ENCODE measurements around the gene TAP2.
"Not testable (repeated sequence)": the region's sequence is repeated elsewhere in the genome, so short reads cannot be mapped to it uniquely, and the experiment has no call there.

The TAP2 gene

DNA sequence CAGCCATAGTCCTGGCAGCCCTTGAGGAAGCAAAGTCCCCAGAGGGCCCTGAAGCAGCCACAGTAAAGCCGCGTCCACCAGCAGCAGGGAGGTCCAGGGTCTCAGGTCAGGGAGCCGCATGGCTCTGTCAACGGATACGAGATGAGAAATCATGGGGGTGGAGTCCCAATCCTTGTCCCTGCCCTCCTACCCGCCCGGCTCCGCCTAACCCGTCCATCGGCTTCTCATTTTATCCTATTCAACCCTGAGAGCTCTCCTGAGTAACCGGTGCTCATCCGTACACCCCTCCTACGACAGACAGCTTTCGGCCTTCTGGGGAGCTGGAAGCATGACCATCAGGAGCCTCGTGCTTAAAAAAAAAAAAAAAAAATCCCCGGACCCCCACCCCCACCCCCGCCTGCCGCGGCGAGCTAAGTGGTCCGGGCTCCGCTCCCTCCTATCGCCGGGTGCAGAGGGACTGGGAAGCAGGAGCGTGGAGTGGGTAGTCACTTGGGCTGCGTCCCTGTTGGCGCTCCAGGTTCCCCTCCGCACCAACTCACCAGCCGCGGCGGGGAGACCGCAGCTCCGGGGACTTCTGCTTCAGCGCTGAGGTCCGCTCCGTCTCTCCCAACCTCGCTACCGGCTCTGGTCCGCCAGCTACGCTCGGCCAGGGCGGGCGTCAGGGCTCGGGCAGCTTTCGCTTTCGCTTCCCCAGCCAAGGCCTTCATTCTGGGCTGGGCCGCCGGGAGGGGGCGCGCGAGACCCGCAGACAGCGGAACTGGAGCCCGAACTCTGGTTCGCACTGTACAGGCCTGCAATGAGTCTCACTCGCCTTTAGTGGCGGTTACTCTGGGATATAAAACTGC is at the start of gene TAP2:
Gene TAP2 (minus strand): TSS at position 626 of the 845 bp plus-strand sequence. CDS start 506 bp downstream, at position 120.
- DNase-seq (ENCODE audit: low spot score): peak; percentile 96

DNA sequence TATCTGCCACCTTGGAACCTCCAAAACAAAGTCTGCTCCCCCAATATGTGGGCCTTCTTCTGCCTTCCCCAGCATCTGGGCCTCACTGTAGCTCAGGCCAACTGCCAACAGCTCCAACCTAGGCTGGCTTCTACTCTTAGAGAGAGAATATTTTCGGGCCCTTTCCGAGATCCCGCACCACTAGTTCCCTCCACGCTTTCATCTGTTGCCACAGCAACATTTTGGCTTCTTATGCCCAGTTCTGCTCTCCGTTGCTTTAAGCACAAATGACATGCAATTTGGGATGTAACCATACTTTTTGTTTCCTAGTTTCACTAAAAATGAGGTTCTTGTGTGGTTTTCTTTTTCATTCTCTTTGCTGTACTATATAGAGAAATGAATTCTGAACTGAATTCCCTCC is 49.1 kb upstream of the TAP2 start:
- DNase-seq (ENCODE audit: low spot score): no peak

DNA sequence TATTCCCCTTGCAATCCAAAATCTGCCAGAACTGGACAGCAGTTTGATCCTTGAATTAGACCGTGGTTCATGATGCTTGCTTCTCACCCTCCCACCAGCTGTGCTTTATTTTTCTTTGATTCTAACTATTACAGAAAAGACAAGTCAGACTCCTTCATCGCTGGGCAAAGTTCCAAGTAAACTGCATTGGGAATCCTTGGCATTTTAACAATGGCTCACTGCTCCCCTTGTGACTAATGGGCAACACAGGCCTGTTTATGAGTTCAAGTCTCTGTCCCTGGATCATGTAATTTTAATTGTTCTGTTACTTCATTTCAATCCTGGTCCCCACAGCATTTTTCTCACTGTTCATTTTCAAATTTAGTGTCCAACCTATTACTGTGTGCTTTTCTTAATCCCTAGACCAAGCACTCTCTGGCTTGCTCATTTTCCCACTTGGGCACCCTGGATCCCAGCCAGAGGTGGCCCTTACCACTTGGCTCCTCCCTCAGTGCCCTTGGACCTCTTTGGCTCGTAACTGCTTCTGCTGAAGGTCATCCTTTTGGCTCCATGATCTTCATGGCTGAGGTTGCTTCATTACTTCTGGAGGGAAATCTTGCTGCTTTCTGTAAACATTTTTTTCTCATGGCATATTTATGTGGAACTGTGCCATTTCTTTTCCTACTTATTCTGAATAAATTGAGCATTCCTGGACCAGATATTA is 48.3 kb upstream of the TAP2 start:
- peak; percentile 60 for DNase-seq (ENCODE audit: low spot score)

DNA sequence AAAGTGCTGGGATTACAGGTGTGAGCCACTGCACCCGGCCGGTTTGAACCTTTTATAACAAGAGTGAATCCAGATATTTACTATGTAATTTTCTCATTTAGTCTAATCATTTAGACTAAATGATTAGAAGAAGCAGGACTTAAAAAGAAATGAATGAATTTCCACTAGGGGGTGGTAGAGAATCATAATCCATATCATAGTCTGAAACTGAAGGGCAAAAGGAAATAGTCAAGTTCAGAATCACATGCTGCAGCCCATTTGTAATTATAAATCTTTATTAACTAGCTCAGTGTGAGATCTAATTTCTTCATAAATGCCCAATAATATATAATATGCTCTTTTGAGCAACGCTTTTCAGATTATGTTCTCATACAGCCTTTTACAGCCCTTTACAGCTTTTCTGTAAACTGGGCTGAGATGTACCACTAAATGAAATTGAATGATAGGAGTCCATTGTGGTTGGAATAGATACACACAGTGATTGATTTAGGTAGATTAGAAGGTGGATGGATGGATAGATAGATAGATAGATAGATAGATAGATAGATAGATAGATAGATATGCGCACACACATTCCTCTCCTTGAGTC is 47.3 kb upstream of the TAP2 start:
- DNase-seq (ENCODE audit: low spot score): peak; percentile 63

DNA sequence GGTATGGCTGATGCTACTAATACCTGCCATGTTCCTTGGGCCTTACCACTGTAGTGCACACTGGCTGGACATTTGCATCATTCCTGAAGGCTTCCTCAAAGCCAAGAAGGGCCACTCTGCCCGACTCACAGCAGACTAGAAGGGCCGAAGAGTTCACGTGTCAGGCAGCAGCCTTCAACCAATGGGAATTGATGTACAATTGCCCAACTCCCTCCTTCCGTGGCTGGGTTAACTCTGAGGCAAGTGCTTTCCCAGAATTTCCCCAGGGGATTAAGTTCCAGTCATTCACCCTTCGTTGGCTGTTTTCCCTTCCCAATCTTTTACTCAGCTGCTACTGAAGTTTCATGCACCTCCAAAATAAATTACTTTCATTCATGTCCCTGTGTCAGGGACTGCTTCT is 45.2 kb upstream of the TAP2 start:
- peak; percentile 51 for DNase-seq (ENCODE audit: low spot score)

DNA sequence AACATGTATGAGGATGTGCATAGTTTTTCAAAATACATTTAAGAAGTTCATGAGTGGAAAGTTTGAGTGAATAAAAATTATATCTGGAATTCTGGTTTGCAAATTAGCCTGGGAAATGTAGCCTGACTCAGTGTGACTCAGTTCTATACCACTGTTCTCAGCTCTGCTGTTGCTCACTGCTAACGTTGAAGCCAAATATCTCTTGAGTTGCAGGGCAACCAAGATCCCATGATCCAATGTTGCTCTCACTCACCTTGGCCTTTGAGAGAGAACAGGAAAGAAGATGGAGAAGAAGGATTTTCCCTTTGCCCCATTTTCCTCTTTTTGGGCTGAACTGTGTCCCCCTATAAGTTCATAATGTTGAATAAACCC is 44.3 kb upstream of the TAP2 start:
- peak; percentile 68 for DNase-seq (ENCODE audit: low spot score)

DNA sequence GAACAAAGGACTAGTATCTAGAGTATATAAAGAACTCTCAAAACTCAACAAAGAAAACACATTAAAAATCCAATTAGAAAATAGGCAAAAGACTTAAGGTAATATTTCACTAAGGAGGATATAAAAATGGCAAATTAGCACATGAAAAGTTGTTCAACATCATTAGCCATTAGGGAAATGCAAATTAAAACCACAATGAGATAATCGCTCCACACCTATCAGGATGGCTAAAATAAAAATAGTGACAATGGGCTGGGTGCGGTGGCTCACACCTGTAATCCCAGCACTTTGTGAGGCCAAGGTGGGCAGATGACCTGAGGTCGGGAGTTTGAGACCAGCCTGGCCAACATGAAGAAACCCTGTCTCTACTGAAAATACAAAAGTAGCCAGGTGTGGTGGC is 42.4 kb upstream of the TAP2 start:
- DNase-seq (ENCODE audit: low spot score): not testable (repeated sequence)

DNA sequence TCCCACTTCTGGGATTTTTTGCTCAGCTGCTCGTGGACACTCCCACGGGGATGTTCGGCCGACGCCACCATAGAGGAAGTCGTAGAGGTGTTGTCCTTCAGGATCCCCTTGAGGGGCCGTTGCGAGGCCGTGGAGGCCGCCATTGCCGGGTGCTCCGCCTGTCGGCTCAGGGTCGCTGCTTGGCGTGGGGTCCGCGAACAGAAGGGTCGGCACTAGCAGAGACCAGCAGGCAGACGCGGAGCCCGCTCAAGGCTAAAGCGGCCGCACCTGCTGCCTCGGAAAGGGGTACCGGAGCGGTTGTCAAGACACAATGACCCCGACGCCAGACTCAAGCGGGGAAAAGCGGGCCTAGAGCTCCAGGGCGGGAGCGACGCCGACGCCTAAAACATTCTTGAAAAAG is 41.2 kb upstream of the TAP2 start:
- DNase-seq (ENCODE audit: low spot score): no peak

DNA sequence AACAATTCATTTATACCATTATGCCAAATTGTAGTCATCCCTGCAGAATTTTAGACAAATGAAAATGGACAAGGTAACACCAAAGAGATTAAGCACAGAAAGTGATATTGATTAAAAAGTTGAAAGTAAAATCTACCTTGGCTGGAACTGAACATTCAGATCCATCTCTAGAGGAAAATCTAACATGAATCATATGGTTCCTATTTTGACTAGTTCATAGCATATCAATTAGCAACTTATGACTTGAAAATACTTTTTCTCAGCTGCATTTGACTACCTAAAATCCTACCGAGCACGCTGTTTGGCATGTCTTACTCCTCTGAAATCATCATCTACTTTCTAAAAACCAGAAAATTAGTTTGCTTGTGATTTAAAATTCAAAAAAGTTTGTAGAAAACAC is 38.1 kb upstream of the TAP2 start:
- no peak for DNase-seq (ENCODE audit: low spot score)

DNA sequence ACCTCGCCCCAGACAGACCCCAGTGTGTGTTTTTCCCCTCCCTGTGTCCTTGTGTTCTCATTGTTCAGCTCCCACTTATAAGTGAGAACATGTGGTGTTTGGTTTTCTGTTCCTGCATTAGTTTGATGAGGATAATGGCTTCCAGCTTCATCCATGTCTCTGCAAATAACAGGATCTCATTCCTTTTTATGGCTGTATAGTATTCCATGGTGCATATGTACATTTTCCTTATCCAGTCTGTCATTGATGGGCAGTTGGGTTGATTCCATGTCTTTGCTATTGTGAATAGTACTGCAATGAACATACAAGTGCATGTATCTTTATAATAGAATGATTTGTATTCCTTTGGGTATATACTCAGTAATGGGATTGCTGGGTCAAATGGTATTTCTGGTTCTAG is 35.4 kb upstream of the TAP2 start:
- DNase-seq (ENCODE audit: low spot score): not testable (repeated sequence)

DNA sequence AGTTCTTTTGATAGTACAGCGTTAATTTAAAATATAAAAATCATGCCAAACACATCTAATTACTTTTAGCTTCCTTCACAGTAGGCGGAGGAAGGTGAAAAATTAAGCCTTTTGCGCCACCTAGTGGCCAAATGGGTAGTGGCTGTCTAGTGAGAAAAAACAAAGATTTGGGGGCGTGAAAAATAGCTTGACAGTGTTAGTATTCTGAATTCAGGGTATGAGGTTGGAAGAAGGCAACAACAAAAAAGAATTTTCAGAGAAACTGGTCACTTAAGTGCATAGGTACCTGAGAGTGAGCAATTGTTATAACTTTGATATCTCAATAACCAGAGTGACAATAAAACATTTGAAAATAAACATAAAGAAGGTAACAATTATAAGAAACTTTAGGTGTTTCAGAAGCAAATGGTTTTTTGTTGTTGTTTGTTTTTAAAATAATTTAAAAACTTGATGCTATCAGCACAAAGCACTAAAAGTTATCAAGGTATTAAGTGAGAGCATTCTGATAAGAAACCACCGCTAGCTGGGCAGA is 29.8 kb upstream of the TAP2 start:
- peak; percentile 70 for DNase-seq (ENCODE audit: low spot score)

DNA sequence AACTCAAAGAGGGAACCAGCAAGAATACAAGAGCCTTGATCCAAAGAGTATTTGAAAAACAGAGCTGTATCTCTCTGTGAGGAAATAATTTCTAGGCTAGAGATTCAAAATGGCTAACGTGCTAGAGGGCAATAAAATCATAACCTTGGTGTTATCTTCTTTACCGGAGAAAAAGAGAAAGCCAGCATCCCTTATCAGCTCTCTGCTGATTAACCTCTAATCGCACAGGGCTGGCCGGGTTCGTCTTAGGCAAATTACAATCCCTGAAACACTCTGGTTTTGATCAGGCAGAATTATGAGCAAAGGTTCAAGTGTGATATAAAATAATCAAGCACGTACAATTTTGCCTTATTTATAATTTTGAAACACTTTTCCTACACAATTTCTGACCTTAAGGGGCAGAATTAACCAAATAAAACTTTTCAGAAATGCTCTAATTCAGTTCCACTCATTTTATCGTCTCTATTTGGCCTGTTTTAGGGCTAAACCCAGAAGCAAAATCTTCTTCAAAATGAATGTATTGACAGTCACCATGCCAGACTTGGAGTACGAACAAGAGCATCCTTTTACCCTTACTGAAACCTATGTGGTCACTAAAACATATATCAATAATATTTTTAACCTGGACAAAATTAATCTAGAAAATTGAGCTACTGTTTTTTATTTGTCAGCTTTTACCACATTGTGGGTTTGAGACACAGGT is 29.2 kb upstream of the TAP2 start:
- no peak for DNase-seq (ENCODE audit: low spot score)

DNA sequence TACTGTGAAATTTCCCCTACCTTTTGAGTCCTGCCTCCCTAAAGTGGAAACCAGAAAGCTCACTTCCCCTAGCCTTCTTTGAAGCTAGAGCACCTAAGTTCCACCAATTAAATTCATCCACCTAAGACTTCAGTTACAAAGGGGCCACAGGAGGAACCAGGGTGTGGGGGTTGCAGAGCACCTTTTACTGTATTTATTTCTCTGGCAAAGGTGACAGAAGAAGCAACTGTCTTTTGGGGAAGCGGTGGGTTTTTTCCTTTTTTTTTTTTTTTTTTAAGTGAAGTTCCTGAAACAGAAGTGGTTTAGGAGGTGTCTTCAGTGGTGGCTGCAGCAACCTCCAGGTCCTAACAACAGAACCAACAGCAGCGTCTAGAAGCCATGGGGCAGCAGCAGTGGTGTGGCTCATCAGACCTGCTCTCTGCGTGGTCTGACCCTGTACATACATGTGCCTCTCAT is 28.5 kb upstream of the TAP2 start:
- no peak for DNase-seq (ENCODE audit: low spot score)

DNA sequence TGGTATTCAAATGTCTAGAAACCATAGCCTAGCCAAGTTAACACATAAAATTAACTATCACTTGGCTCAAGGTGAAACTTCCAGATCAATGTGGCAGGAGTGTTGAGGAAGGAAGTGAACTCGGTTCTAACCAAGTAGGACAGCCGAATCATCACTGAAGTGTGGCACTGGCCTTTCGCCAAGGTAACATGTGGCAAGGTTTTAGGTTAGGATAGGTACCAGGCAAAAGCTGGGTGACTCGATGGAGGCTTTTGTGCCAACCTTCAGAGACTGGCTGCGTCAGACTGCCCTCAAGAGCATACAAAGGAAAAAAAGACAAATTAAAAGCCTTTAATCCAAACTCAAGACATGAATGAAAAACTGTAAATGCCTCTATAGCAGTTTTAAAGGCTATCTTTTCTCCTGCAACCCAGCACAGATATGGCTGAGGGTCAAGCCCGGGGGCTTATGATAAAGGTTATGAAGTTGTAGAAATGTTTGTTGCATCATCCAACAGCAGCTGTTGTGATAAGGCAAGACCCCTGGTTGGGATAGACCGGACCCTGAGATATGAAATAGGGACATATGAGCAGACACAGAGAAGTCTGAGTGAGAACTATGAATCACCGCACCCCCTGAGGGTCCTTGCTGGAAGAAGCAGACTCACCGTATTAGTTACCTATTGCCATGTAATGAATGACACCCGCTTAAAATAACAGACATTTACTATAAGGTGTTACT is 27.3 kb upstream of the TAP2 start:
- no peak for DNase-seq (ENCODE audit: low spot score)

DNA sequence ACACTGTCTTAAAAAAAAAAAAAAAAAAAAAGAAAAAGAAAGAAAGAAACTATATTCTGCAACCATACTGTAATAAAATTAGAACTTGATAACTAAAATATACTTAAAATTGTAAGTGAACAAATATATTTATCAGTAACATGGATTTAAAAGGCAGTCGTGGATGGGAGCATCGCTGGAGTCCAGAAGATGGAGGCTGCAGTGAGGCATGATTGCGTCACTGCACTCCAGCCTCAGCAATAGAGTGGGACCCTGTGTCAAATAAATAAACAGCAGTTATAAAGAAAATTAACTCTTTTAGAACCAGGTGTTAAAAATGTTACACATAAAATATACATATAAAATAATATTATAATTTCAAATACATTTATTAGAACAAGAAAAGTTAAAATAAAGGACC is 24.2 kb upstream of the TAP2 start:
- DNase-seq (ENCODE audit: low spot score): no peak

DNA sequence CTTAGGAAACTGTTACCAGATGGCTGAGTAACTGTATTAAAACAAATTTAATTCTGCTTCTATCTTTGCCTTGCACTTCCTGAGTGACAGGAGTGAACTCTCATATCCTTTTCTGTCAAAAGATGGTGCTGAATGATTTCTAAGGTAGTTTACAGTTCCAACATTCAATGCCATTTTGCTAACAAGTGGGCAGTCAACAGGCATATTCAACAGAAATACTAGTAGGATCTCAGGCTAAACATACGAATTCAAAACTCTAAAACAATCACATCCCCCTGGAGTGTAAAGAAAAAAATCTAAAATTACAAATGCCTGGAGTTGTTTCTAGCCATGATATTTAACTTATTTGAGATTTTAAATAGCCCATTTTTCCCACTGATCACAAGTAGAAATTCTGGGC is 22.1 kb upstream of the TAP2 start:
- DNase-seq (ENCODE audit: low spot score): no peak

DNA sequence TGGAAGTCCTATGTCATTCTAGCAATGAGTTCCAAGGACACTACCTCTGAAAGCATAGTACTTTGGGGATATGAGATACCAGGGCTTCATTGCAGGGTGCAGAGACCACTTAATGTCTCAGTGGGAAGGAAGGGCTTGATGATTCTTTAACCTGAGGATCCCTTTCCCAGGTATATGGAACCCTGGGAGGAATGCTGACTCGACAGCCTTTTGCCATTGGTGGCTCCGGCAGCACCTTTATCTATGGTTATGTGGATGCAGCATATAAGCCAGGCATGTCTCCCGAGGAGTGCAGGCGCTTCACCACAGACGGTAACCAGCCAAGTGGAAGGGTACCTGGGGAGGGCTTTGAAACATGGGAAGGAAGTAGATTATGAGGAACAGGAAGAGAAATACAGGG is 19.7 kb upstream of the TAP2 start:
- no peak for DNase-seq (ENCODE audit: low spot score)

DNA sequence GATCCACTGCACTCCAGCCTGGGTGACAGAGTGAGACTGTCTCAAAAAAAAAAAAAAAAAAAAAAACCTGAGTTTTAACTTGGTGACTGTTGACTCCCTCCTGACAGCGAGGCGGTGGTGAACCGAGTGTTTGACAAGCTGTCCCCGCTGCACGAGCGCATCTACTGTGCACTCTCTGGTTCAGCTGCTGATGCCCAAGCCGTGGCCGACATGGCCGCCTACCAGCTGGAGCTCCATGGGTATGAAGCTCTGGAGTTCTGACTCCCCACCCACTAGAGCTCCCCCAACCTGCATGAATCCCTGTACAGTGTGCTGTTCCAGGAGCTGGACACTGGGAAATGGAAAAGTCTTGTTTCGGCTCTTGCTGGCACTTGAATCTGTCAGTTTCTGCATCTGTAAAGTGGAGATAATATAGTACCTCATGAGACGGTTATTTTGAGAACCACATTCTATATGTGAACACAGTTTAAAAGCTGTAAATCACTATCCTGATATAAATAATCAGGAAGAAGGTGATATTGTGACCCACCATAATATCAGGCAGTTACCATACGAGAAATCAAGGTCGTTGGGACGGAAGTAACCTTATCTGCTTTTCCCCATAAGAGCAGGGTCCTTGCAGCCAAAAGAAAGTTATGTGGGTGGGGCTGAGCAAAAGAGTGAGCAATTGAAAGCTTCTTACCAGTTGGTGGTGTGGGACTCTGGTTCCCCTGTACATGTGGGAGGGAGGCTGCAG is 18.8 kb upstream of the TAP2 start:
- no peak for DNase-seq (ENCODE audit: low spot score)

DNA sequence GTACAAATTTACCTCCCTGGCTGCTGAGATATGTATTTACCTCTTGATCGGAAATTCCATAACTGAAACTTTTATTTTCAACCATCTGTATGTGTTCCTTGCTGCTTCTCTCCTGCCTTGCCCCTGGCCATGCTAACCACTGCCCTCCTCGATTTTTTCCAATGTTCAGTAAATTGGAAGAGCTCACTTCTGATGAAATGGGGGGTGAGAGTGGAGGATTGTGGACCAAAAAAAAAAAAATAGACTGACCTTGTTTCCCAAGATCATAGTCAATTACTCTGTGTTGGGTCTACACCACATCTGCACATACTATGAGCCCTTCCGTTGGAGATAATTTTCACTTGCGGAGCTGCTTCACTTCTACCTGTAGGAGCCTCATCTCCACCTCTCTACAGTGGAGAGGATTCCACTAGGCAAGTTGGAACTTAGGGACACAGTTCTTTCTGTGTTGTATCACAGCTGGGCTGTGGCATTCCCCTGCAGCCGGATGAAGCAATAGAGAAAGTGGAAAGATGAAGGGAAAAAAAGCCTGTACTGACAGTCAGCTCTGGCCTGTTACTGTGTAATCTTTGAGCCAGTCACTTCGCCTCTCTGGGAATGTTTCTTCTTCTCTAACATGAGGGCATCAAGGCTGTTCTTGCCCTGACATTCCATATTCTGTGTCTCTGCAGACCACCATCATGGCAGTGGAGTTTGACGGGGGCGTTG is 17.1 kb upstream of the TAP2 start:
- no peak for DNase-seq (ENCODE audit: low spot score)
